Esophagus squamous epithelium (tissue), 5 donors: ENCODE measurements around the gene FOCAD. TPM values are rescaled to one million over a fixed set of nuclear protein-coding genes. Genes with fewer than 3 reads are reported as not detected.

ENCODE experiments used
- DNase-seq: peaks from one replicate; lab custom pipeline; 2025; lab: John Stamatoyannopoulos, UW
- H3K27ac ChIP-seq, 4 donors: fragments of 200-600 bp; sonication (generic); one replicate each; pipeline ENCODE4 v1.5.1; 2016 to 2019; ENCODE audit warnings: mild to moderate bottlenecking in 1 of 4
- H3K27me3 ChIP-seq, 4 donors: fragments of 200-600 bp; sonication (generic); 1 replicate in 3 of 4; 2 replicates in 1 of 4; pipeline versions ENCODE4 v1.5.1 to v1.6.0; 2017 to 2021; ENCODE audit warnings: antibody characterized with exemption in 1 of 4
- H3K36me3 ChIP-seq, 3 donors: fragments of 200-600 bp; sonication (generic); one replicate each; pipeline ENCODE4 v1.5.1; 2016 to 2019
- H3K4me1 ChIP-seq, 3 donors: fragments of 200-600 bp; sonication (generic); one replicate each; pipeline ENCODE4 v1.5.1; 2017 to 2019
- H3K4me3 ChIP-seq, 4 donors: fragments of 200-600 bp; sonication (generic); 1 replicate in 3 of 4; 2 replicates in 1 of 4; pipeline ENCODE4 v1.5.1; 2016 to 2019; ENCODE audit warnings: mild to moderate bottlenecking in 2 of 4, moderate library complexity in 1 of 4
- H3K9me3 ChIP-seq, 3 donors: fragments of 200-600 bp; sonication (generic); one replicate each; pipeline ENCODE4 v1.5.1; 2016 to 2019
- POLR2A ChIP-seq, 4 donors: fragments of 450-650 bp; IDR thresholded peaks; one replicate each; pipeline ENCODE4 v1.6.1; 2017; ENCODE audit warnings: antibody characterized with exemption in 4 of 4, mild to moderate bottlenecking in 4 of 4, moderate library complexity in 3 of 4
- WGBS, 2 donors: methylation state at CpG; one replicate each; pipeline ENCODE4 v1.1.5; 2018; 5-methylcytosine and 5-hydroxymethylcytosine counted together
- intact Hi-C: fragments of 100-400 bp; cut with DNase I; formaldehyde crosslinking; loops from one replicate; pipeline ENCODE4 v1.15.0; 2022
- total RNA-seq, 4 donors: library from RNA; depleted of rRNA; stranded (reverse); fragments of >200 nt; gene quantifications; one replicate each; pipeline ENCODE4 v1.1.0, GENCODE V29; 2016
- TF ChIP-seq, protein P1 (sequence below), 6 experiments: fragments of 450-650 bp in 4 of 6; fragments of 200-600 bp in 2 of 6; sonication (generic) in 2 of 6; IDR thresholded peaks; one replicate each; pipeline ENCODE4 v1.5.1; 2016 to 2019; ENCODE audit warnings: antibody characterized with exemption in 6 of 6, mild to moderate bottlenecking in 4 of 6, moderate library complexity in 4 of 6
- donor health status: DM: yes; HTN: yes; CAD: no.

The FOCAD gene
- total RNA-seq, 4 donors from 2014 or later = 20.7 to 34.9 (median 25.5) TPM

DNA sequence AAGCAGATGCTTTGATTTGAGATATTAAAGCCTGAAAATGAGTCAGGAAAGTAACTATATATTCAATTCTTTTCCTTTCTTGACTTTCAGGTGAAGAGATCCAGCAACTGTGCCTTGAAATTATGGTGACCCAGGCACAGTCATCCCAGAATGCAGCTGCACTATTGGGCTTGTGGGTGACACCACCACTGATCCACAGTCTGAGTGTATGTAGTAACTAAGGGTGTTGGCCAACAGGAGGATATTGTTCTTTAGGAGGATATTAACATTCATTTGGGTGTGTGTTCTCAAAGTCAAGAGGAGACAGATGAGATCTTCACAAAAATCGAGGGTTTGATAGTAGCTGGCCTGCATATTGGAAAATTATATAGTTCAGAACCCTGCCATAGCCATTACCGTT is 294.2 kb downstream of the FOCAD start:
- Histone ChIP-seq H3K27ac (no peak overlapping the region), H3K4me3 (no peak overlapping the region), H3K9me3 (no peaks in the 10 kb centered on the region), H3K4me1 (peaks cover 0 to 18% (median 0%) of the 10 kb centered on the region in 3 donors), H3K27me3 (no peaks in the 10 kb centered on the region), H3K36me3 (peaks cover 0 to 24% (median 3%) of the 10 kb centered on the region in 3 donors)
- DNase-seq = no peak
- WGBS, 2 donors = 85 to 89% methylated on average over 2 of the region's 2 CpGs
- TF ChIP-seq, protein P1, sequence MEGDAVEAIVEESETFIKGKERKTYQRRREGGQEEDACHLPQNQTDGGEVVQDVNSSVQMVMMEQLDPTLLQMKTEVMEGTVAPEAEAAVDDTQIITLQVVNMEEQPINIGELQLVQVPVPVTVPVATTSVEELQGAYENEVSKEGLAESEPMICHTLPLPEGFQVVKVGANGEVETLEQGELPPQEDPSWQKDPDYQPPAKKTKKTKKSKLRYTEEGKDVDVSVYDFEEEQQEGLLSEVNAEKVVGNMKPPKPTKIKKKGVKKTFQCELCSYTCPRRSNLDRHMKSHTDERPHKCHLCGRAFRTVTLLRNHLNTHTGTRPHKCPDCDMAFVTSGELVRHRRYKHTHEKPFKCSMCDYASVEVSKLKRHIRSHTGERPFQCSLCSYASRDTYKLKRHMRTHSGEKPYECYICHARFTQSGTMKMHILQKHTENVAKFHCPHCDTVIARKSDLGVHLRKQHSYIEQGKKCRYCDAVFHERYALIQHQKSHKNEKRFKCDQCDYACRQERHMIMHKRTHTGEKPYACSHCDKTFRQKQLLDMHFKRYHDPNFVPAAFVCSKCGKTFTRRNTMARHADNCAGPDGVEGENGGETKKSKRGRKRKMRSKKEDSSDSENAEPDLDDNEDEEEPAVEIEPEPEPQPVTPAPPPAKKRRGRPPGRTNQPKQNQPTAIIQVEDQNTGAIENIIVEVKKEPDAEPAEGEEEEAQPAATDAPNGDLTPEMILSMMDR (IDR thresholded peaks at IDR 0.05) = no peak
- TF ChIP-seq POLR2A (IDR thresholded peaks at IDR 0.05) = no peak
- intact Hi-C loops = loop anchor here (10.0 kb wide), 1 partner anchor 107 kb away; no protein-coding TSS in a partner anchor

DNA sequence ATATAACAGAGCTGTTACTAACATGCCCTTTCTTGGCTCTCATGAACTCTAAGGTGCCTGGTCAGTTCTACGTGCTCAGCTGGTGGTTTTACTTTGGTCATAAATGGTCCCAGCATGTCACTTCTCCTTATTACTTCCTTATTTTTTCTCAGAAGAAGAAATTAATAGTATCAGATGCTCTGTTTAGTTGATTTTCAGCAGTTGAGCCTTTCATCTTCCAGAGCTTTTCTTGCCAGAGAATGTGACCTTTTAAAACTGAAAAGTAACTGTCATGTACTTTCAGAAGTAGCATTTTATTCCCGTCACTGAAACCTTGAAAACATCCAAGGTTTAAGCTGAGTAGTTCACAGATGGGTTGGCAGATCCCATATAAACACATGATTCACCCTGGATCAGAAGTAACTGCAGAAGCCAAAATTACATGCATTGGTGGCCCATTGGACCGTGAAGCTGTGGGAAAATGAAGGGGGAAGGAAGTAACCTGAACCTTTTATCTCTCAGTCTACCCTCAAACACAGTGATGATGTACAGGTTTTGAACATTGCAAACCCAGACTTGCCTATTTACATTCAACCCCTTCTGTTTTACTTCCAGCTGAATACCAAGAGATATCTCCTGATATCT is 296.9 kb downstream of the FOCAD start:
- H3K4me1 ChIP-seq = peaks cover 0 to 18% (median 0%) of the 10 kb centered on the region in 3 donors
- intact Hi-C loops = no loop called here
- no peaks in the 10 kb centered on the region for H3K9me3 ChIP-seq
- 20 to 24% methylated on average over 3 of the region's 3 CpGs for WGBS, 2 donors
- H3K27ac ChIP-seq = peak overlapping the region in 3 of 4 donors; percentile 37 to 78 (median 66)
- no peaks in the 10 kb centered on the region for H3K27me3 ChIP-seq
- DNase-seq = no peak
- H3K36me3 ChIP-seq = peaks cover 0 to 24% (median 3%) of the 10 kb centered on the region in 3 donors
- H3K4me3 ChIP-seq = peak overlapping the region in 1 of 4 donors; percentile 14
- TF ChIP-seq, protein P1 (IDR thresholded peaks at IDR 0.05) = no peak
- TF ChIP-seq POLR2A (IDR thresholded peaks at IDR 0.05) = no peak

DNA sequence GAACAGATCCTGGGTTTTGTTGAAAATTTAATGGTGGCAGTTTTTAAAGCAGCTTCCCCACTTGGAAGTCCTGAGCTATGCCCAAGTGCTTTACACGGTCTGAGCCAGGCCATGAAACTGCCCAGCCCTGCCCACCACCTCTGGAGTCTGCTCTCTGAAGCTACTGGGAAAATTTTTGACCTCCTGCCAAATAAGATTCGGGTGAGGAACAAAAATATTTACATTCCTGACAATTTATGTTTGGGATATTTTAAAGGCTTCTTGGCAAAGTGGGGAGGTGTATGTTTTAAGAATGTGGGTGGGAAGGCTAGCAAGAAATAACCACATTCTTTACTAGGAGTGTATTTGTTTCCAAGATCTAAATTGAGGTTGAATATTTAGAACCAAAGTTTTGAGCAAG is 297.4 kb downstream of the FOCAD start:
- Histone ChIP-seq H3K36me3 (peaks cover 0 to 23% (median 3%) of the 10 kb centered on the region in 3 donors), H3K27ac (peak overlapping the region in 3 of 4 donors; percentile 37 to 78 (median 66)), H3K4me1 (peaks cover 0 to 18% (median 0%) of the 10 kb centered on the region in 3 donors), H3K9me3 (no peaks in the 10 kb centered on the region), H3K4me3 (peak overlapping the region in 1 of 4 donors; percentile 12), H3K27me3 (no peaks in the 10 kb centered on the region)
- DNase-seq = no peak
- no peak for TF ChIP-seq POLR2A (IDR thresholded peaks at IDR 0.05)
- TF ChIP-seq, protein P1 (IDR thresholded peaks at IDR 0.05) = no peak
- intact Hi-C loops = no loop called here
- 22 to 41% methylated on average over 2 of the region's 2 CpGs for WGBS, 2 donors

DNA sequence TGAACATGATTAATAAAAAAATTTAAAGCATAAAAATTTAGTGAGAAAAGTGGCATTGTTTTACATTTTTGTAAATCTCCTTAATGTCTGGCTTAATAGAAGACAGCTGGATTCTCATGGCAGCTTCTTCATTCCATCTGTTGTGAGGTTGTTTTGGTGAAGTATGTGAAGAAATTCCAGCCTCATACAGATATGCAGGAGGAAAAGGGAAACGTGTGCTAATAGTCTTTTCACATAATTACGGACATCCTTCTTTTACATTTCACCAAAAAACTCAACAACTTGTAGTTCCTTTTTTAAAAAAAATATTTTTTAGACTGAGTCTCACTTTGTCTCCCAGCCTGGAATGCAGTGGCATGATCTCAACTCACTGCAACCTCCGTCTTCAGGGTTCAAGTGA is 300.4 kb downstream of the FOCAD start:
- Histone ChIP-seq H3K4me1 (peaks cover 0 to 23% (median 0%) of the 10 kb centered on the region in 3 donors), H3K27me3 (no peaks in the 10 kb centered on the region), H3K27ac (no peak overlapping the region), H3K9me3 (no peaks in the 10 kb centered on the region), H3K4me3 (no peak overlapping the region), H3K36me3 (peaks cover 0 to 27% (median 0%) of the 10 kb centered on the region in 3 donors)
- 67 to 68% methylated on average over 3 of the region's 3 CpGs for WGBS, 2 donors
- intact Hi-C loops = no loop called here
- DNase-seq = no peak
- TF ChIP-seq POLR2A (IDR thresholded peaks at IDR 0.05) = no peak
- TF ChIP-seq, protein P1 (IDR thresholded peaks at IDR 0.05) = no peak

DNA sequence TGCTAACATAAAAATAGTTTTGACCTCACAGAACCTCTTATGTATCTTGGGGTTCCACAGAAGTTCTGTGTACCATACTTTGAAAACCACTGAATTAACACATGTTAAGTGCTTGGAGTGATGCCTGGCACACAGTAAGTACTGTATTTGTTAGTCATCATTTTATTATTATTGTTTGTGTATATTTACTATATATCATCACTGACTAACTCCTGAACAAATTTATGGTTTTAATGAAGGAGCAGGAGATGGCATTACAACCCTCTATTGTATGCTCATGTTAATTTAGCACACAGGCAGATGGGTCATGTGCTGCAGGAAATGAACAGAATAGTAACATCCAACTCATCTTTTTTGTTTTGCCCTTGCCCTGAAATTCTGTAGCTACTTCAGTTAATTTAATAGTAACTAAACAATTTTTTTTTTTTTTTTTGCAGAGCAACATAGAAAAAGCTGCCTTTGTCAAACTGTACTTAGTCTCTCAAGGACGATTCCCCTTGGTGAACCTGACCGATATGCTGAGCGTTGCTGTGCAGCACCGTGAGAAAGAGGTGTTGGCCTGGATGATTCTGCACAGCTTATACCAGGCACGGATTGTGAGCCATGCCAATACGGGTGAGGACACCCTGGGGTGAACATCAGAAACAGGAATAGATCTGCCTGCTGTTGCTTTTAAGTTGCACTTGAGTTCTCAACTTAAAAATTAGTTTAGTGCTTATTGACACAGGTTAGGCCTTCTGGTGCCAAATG is 302.0 kb downstream of the FOCAD start:
- Histone ChIP-seq H3K9me3 (no peaks in the 10 kb centered on the region), H3K27ac (no peak overlapping the region), H3K36me3 (peaks cover 0 to 39% (median 0%) of the 10 kb centered on the region in 3 donors), H3K4me3 (no peak overlapping the region), H3K27me3 (no peaks in the 10 kb centered on the region), H3K4me1 (peaks cover 0 to 16% (median 0%) of the 10 kb centered on the region in 3 donors)
- DNase-seq = no peak
- TF ChIP-seq POLR2A (IDR thresholded peaks at IDR 0.05) = no peak
- TF ChIP-seq, protein P1 (IDR thresholded peaks at IDR 0.05) = no peak
- intact Hi-C loops = no loop called here
- WGBS, 2 donors = 88 to 89% methylated on average over 3 of the region's 6 CpGs
